Liver (tissue), 9 donors: ENCODE results near the gene BSN. TPM values are rescaled to one million over a fixed set of nuclear protein-coding genes. Genes with fewer than 3 reads are reported as not detected.

Source experiments
- DNase-seq: peaks from one replicate; pipeline ENCODE4 v3.0.0-alpha.2; 2017; ENCODE audit warnings: low spot score
- H3K27ac ChIP-seq, 2 donors: one replicate each; pipeline ENCODE4 v1.7.0; 2013; ENCODE audit warnings: inconsistent platforms in 2 of 2, low read length in 2 of 2, control low read depth in 1 of 2, low read depth in 1 of 2, mild to moderate bottlenecking in 1 of 2
- H3K27me3 ChIP-seq, 4 donors: one replicate each; pipeline versions ENCODE4 v1.6.1 to v1.7.0; 2013; ENCODE audit warnings: low read length in 3 of 4, inconsistent platforms in 1 of 4, mild to moderate bottlenecking in 1 of 4, moderate library complexity in 1 of 4; ENCODE audit not compliant: control insufficient read depth in 4 of 4, insufficient read depth in 4 of 4
- H3K36me3 ChIP-seq, 4 donors: one replicate each; pipeline versions ENCODE4 v1.6.1 to v1.7.0; 2013; ENCODE audit warnings: low read length in 3 of 4, mild to moderate bottlenecking in 3 of 4, low read depth in 1 of 4, moderate library complexity in 1 of 4; ENCODE audit not compliant: control insufficient read depth in 4 of 4, insufficient read depth in 3 of 4
- H3K4me1 ChIP-seq, 4 donors: one replicate each; pipeline versions ENCODE4 v1.6.1 to v1.7.0; 2013; ENCODE audit warnings: low read length in 3 of 4, mild to moderate bottlenecking in 3 of 4, moderate library complexity in 1 of 4; ENCODE audit not compliant: control insufficient read depth in 4 of 4, insufficient read depth in 4 of 4
- H3K4me3 ChIP-seq, 3 donors: one replicate each; pipeline versions ENCODE4 v1.6.1 to v1.7.0; 2013; ENCODE audit warnings: low read length in 3 of 3, control low read depth in 1 of 3, low read depth in 1 of 3, mild to moderate bottlenecking in 1 of 3
- H3K9ac ChIP-seq, 2 donors: one replicate each; pipeline ENCODE4 v1.7.0; 2013; ENCODE audit warnings: low read length in 2 of 2, mild to moderate bottlenecking in 2 of 2, moderate library complexity in 2 of 2, control low read depth in 1 of 2, low read depth in 1 of 2
- H3K9me3 ChIP-seq, 4 donors: one replicate each; pipeline versions ENCODE4 v1.6.1 to v1.7.0; 2013; ENCODE audit warnings: low read length in 3 of 4; ENCODE audit not compliant: control insufficient read depth in 4 of 4
- ATF3 ChIP-seq: IDR thresholded peaks from 2 replicates; pipeline ENCODE4 v1.6.1; 2016; ENCODE audit warnings: antibody characterized with exemption
- EGR1 ChIP-seq, 2 donors: IDR thresholded peaks; 2 replicates each; pipeline ENCODE4 v1.6.1; 2016 to 2018; ENCODE audit warnings: antibody characterized with exemption in 2 of 2, low read depth in 2 of 2
- FOXA1 ChIP-seq: IDR thresholded peaks from 2 replicates; pipeline ENCODE4 v1.6.1; 2016; ENCODE audit warnings: antibody characterized with exemption
- FOXA2 ChIP-seq: IDR thresholded peaks from 2 replicates; pipeline ENCODE4 v1.6.1; 2016; ENCODE audit warnings: antibody characterized with exemption
- GABPA ChIP-seq, 2 donors: IDR thresholded peaks in 1 of 2; conservative IDR thresholded peaks in 1 of 2; 2 replicates each; pipeline ENCODE4 v1.6.1; 2016; ENCODE audit warnings: antibody characterized with exemption in 2 of 2, mild to moderate bottlenecking in 1 of 2, moderate library complexity in 1 of 2
- HNF4A ChIP-seq, 2 donors: conservative IDR thresholded peaks; 2 replicates each; pipeline ENCODE4 v1.6.1; 2016; ENCODE audit warnings: antibody characterized with exemption in 2 of 2, mild to moderate bottlenecking in 2 of 2
- HNF4G ChIP-seq: IDR thresholded peaks from 2 replicates; pipeline ENCODE4 v1.6.1; 2016; ENCODE audit warnings: antibody characterized with exemption
- JUND ChIP-seq, 2 donors: IDR thresholded peaks; 2 replicates each; pipeline ENCODE4 v1.6.1; 2016; ENCODE audit warnings: antibody characterized with exemption in 2 of 2
- NR2F2 ChIP-seq: IDR thresholded peaks from 2 replicates; pipeline ENCODE4 v1.6.1; 2016; ENCODE audit warnings: antibody characterized with exemption
- RAD21 ChIP-seq, 2 donors: IDR thresholded peaks; 2 replicates each; pipeline ENCODE4 v1.6.1; 2016; ENCODE audit warnings: antibody characterized with exemption in 2 of 2, mild to moderate bottlenecking in 2 of 2
- REST ChIP-seq: IDR thresholded peaks from 2 replicates; pipeline ENCODE4 v1.6.1; 2016; ENCODE audit warnings: antibody characterized with exemption, mild to moderate bottlenecking
- RXRA ChIP-seq, 2 donors: IDR thresholded peaks; 2 replicates each; pipeline ENCODE4 v1.6.1; 2017 to 2018; ENCODE audit warnings: antibody characterized with exemption in 2 of 2, mild to moderate bottlenecking in 1 of 2
- SP1 ChIP-seq: IDR thresholded peaks from 2 replicates; pipeline ENCODE4 v1.6.1; 2018; ENCODE audit warnings: antibody characterized with exemption, mild to moderate bottlenecking
- TAF1 ChIP-seq: conservative IDR thresholded peaks from 2 replicates; pipeline ENCODE4 v1.6.1; 2016; ENCODE audit warnings: antibody characterized with exemption, mild to moderate bottlenecking
- YY1 ChIP-seq: IDR thresholded peaks from 2 replicates; pipeline ENCODE4 v1.6.1; 2016; ENCODE audit warnings: antibody characterized with exemption, mild to moderate bottlenecking
- ZBTB33 ChIP-seq: IDR thresholded peaks from 2 replicates; pipeline ENCODE4 v1.6.1; 2016; ENCODE audit warnings: antibody characterized with exemption
- WGBS: extraction: QIAGEN DNeasy Blood & Tissue Kit; methylation state at CpG from one replicate; pipeline ENCODE4 v1.1.7; 2013; 5-methylcytosine and 5-hydroxymethylcytosine counted together
- polyA plus RNA-seq, 2 donors: library from polyadenylated mRNA; stranded (reverse) in 1 of 2; unstranded in 1 of 2; fragments of 200-250 nt in 1 of 2; fragments of >200 nt in 1 of 2; fragmentation: Nextera tagmentation in 1 of 2; extraction: Ambion mirVana in 1 of 2; gene quantifications; one replicate each; pipeline versions ENCODE4 v1.2.1 to v1.2.3, GENCODE V29; 2013 to 2015
- total RNA-seq, 2 donors: library from RNA; depleted of rRNA; stranded (reverse); fragments of >200 nt; gene quantifications; one replicate each; pipeline ENCODE4 v1.2.3, GENCODE V29; 2014
- TF ChIP-seq, protein P1 (sequence below): fragments of 150-350 bp; IDR thresholded peaks from 2 replicates; pipeline ENCODE4 v1.5.1; 2017; ENCODE audit warnings: improper control_type of control experiment, low read depth, low read length; ENCODE audit not compliant: missing input control
- TF ChIP-seq, protein P2 (sequence below): IDR thresholded peaks from 2 replicates; pipeline ENCODE4 v1.6.1; 2016; ENCODE audit warnings: antibody characterized with exemption
- donor health status: healthy.
- donor health status: healthy.
- donor health status: healthy.
- donor health status: healthy.
- donor health status: healthy.

Gene BSN
- total and polyA plus RNA-seq, 4 donors = 0.32 to 0.67 (median 0.40) TPM

GRCh38 chr3:49664300-49664699 lies 110.0 kb downstream of the BSN start:
- no peak overlapping the region for H3K4me3 ChIP-seq
- H3K27ac ChIP-seq = no peak overlapping the region
- 91% methylated on average over 11 of the region's 11 CpGs for WGBS
- no peaks in the 10 kb centered on the region for H3K36me3 ChIP-seq
- H3K27me3 ChIP-seq = no peaks in the 10 kb centered on the region
- no peak for DNase-seq
- H3K4me1 ChIP-seq = peaks cover 29 to 46% (median 41%) of the 10 kb centered on the region in 4 donors
- H3K9ac ChIP-seq = no peak overlapping the region
- no peaks in the 10 kb centered on the region for H3K9me3 ChIP-seq
- TF ChIP-seq RXRA (IDR thresholded peaks at IDR 0.05) = no peak
- TF ChIP-seq YY1 = no peak
- TF ChIP-seq NR2F2 = no peak
- no peak for TF ChIP-seq RAD21 (IDR thresholded peaks at IDR 0.05)
- TF ChIP-seq HNF4G = no peak
- TF ChIP-seq FOXA2 = no peak
- no peak for TF ChIP-seq FOXA1
- TF ChIP-seq, protein P1, sequence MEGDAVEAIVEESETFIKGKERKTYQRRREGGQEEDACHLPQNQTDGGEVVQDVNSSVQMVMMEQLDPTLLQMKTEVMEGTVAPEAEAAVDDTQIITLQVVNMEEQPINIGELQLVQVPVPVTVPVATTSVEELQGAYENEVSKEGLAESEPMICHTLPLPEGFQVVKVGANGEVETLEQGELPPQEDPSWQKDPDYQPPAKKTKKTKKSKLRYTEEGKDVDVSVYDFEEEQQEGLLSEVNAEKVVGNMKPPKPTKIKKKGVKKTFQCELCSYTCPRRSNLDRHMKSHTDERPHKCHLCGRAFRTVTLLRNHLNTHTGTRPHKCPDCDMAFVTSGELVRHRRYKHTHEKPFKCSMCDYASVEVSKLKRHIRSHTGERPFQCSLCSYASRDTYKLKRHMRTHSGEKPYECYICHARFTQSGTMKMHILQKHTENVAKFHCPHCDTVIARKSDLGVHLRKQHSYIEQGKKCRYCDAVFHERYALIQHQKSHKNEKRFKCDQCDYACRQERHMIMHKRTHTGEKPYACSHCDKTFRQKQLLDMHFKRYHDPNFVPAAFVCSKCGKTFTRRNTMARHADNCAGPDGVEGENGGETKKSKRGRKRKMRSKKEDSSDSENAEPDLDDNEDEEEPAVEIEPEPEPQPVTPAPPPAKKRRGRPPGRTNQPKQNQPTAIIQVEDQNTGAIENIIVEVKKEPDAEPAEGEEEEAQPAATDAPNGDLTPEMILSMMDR = no peak
- no peak for TF ChIP-seq TAF1
- TF ChIP-seq EGR1 (IDR thresholded peaks at IDR 0.05; ENCODE audit: low read depth in 2 of 2) = no peak
- TF ChIP-seq GABPA (IDR thresholded peaks at IDR 0.05 in 1 of 2, conservative IDR thresholded peaks at IDR 0.05 in 1 of 2) = no peak
- TF ChIP-seq, protein P2, sequence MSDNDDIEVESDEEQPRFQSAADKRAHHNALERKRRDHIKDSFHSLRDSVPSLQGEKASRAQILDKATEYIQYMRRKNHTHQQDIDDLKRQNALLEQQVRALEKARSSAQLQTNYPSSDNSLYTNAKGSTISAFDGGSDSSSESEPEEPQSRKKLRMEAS = no peak
- TF ChIP-seq REST = no peak
- TF ChIP-seq SP1 = no peak
- TF ChIP-seq HNF4A (conservative IDR thresholded peaks at IDR 0.05) = no peak
- no peak for TF ChIP-seq JUND (IDR thresholded peaks at IDR 0.05)
- no peak for TF ChIP-seq ATF3

GRCh38 chr3:49665822-49666519 lies 111.7 kb downstream of the BSN start:
- DNase-seq = no peak
- Histone ChIP-seq H3K9ac (peak overlapping the region in 1 of 2 donors; percentile 23), H3K4me1 (peaks cover 43 to 63% (median 58%) of the 10 kb centered on the region in 4 donors), H3K27me3 (no peaks in the 10 kb centered on the region), H3K4me3 (no peak overlapping the region), H3K27ac (peak overlapping the region; percentile 64 to 89), H3K9me3 (no peaks in the 10 kb centered on the region), H3K36me3 (no peaks in the 10 kb centered on the region)
- WGBS = 58% methylated on average over 6 of the region's 6 CpGs
- TF ChIP-seq, protein P1 = no peak
- TF ChIP-seq TAF1 = no peak
- TF ChIP-seq ZBTB33 = no peak
- TF ChIP-seq GABPA (IDR thresholded peaks at IDR 0.05 in 1 of 2, conservative IDR thresholded peaks at IDR 0.05 in 1 of 2) = peak in 1 of 2 donors; percentile 73
- TF ChIP-seq NR2F2 = no peak
- TF ChIP-seq SP1 = peak; percentile 51
- no peak for TF ChIP-seq JUND (IDR thresholded peaks at IDR 0.05)
- peak; percentile 19 for TF ChIP-seq FOXA2
- no peak for TF ChIP-seq FOXA1
- TF ChIP-seq, protein P2 = no peak
- TF ChIP-seq YY1 = no peak
